Progenitor cell of endocrine pancreas (in vitro differentiated cells): ENCODE measurements around the gene STARD3. TPM values are rescaled to one million over a fixed set of nuclear protein-coding genes. Genes with fewer than 3 reads are reported as not detected.

Experiments
- DNase-seq: peaks from one replicate; pipeline ENCODE4 v3.0.0; 2021; ENCODE audit warnings: low spot score; ENCODE audit not compliant: unreplicated experiment
- H3K27ac Mint-ChIP-seq: 2 replicates; pipeline ENCODE4 v1.8.0; 2021; ENCODE audit warnings: mild to moderate bottlenecking, moderate library complexity, mixed read lengths
- H3K27me3 Mint-ChIP-seq: 2 replicates; pipeline ENCODE4 v1.8.0; 2021; ENCODE audit warnings: mixed read lengths
- H3K36me3 Mint-ChIP-seq: 2 replicates; pipeline ENCODE4 v1.8.0; 2022; ENCODE audit warnings: mixed read lengths; ENCODE audit not compliant: insufficient read depth
- H3K4me1 Mint-ChIP-seq: 2 replicates; pipeline ENCODE4 v1.8.0; 2021; ENCODE audit warnings: low read depth, mixed read lengths
- H3K4me3 Mint-ChIP-seq: 2 replicates; pipeline ENCODE4 v1.8.0; 2021; ENCODE audit warnings: low read depth, mild to moderate bottlenecking, moderate library complexity, mixed read lengths
- H3K9me3 Mint-ChIP-seq: 2 replicates; pipeline ENCODE4 v1.8.0; 2021; ENCODE audit warnings: low read depth, mixed read lengths
- total RNA-seq: library from RNA; stranded (reverse); gene quantifications from 2 replicates; pipeline ENCODE4 v1.2.1, GENCODE V29; 2021
- TF ChIP-seq, protein P1 (sequence below): fragments of 200-600 bp; sonication (generic); IDR thresholded peaks from one replicate; pipeline ENCODE4 v1.5.0; 2021; ENCODE audit warnings: antibody characterized with exemption, mild to moderate bottlenecking; ENCODE audit not compliant: unreplicated experiment

The STARD3 gene
- total RNA-seq, 1 donor from 2014 or later, result 57.0 TPM

DNA sequence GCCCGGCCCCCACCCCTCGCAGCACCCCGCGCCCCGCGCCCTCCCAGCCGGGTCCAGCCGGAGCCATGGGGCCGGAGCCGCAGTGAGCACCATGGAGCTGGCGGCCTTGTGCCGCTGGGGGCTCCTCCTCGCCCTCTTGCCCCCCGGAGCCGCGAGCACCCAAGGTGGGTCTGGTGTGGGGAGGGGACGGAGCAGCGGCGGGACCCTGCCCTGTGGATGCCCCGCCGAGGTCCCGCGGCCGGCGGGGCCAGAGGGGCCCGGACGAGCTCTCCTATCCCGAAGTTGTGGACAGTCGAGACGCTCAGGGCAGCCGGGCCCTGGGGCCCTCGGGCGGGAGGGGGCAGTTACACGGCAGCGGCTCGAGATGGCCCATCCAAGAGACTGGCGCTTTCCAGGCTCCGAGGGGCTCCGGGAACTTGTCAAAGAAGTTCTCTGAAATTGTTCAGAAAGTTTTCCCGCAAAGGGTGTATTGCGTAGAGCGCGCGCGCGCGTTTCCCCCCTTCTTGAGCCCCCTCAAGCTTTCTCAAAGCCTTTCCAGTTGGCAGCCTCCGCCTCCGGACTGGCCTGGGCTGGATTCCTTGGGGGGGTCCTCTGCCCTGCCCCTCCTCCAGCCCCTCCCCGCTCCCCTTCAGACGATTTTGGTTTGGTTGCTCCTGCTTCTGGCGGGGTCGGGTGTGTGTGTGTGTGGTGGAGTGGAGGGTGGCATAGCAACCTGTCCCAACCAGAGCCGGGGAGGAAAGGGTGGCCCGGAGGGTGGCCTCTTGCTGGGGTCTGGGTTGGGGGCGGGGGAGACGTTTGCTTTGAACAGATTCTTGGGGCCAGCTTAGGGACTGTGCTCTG is 63.4 kb downstream of the STARD3 start:
- H3K27me3 Mint-ChIP-seq, result no peaks in the 10 kb centered on the region
- H3K4me1 Mint-ChIP-seq, result peaks cover 53% of the 10 kb centered on the region
- H3K9me3 Mint-ChIP-seq, result no peaks in the 10 kb centered on the region
- DNase-seq, result peak; percentile 31
- H3K27ac Mint-ChIP-seq, result peak overlapping the region; percentile 71
- TF ChIP-seq, protein P1, sequence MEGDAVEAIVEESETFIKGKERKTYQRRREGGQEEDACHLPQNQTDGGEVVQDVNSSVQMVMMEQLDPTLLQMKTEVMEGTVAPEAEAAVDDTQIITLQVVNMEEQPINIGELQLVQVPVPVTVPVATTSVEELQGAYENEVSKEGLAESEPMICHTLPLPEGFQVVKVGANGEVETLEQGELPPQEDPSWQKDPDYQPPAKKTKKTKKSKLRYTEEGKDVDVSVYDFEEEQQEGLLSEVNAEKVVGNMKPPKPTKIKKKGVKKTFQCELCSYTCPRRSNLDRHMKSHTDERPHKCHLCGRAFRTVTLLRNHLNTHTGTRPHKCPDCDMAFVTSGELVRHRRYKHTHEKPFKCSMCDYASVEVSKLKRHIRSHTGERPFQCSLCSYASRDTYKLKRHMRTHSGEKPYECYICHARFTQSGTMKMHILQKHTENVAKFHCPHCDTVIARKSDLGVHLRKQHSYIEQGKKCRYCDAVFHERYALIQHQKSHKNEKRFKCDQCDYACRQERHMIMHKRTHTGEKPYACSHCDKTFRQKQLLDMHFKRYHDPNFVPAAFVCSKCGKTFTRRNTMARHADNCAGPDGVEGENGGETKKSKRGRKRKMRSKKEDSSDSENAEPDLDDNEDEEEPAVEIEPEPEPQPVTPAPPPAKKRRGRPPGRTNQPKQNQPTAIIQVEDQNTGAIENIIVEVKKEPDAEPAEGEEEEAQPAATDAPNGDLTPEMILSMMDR, result peak; percentile 10
- H3K36me3 Mint-ChIP-seq, result peaks cover 1% of the 10 kb centered on the region
- peak overlapping the region; percentile 93 for H3K4me3 Mint-ChIP-seq

DNA sequence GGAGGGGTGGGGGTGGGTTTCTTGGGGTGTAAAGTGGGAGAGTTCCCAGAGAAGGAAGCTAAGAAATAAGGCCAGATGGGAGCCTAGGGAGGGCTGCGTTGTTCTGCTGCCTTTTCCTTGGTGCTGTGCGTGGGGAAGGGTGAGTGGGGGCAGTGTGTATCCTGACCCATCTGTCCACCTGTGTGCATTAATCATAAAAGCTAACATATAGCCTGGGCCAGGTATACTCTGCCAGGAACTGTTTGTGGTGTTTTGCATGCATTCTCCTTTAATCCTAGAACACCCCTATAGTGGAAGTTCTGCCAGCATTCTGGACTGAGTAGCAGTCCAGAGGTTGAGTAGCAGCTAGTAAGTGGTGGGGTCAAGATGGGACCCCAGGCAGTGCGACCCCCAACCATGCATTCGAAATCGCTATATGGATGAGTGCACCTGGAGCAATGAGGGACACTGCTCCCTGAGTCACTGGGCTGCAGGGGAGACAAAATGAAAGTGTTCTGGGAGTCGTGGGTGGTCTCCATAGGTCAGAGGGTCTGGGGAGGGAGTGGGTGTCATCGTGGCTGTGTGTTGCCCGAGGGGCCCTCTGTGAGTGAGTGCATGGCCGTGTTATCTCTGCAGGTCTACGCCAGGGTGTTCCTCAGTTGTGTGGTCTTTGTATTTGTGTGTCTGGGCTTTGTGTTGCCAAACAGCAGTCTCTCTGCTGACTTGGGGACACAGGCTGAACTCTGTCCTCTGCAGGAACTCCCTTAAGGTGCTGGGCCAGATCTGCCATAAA is 64.3 kb downstream of the STARD3 start:
- Mint-ChIP-seq H3K27ac (peak overlapping the region; percentile 77), H3K4me1 (peaks cover 49% of the 10 kb centered on the region), H3K27me3 (no peaks in the 10 kb centered on the region), H3K36me3 (peaks cover 1% of the 10 kb centered on the region), H3K4me3 (peak overlapping the region; percentile 93), H3K9me3 (no peaks in the 10 kb centered on the region)
- DNase-seq, result no peak
- TF ChIP-seq, protein P1, result no peak

DNA sequence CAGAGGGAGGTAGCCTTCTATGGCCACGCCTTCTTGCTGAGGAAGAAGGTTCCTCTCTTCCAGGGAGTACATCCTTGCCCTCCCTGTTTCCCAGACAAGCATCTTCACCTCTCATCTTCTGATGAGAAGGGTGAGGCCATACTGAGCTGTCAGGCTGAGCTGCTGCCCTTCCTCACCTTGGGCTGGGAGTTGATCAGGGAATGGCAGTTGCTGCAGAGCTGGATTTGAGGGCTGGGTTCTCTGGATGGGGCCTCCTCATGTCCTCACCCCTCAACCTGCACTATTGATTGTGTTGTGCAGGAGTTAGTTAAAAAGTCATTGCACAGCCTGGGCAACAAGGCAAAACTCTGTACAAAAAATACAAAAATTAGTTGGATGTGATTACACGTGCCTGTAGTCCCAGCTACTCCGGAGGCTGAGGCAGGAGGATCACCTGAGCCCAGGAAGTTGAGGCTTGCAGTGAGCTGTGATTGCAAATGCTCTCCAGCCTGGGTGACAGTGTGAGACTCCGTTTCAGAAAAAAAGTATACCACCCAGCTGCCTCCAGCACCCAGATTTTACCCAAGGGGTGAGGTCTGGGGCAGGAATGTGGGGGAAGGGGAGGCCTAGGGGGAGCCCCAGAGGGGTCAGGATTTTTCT is 65.0 kb downstream of the STARD3 start:
- H3K36me3 Mint-ChIP-seq, result peaks cover 1% of the 10 kb centered on the region
- peak overlapping the region; percentile 93 for H3K4me3 Mint-ChIP-seq
- peak overlapping the region; percentile 77 for H3K27ac Mint-ChIP-seq

DNA sequence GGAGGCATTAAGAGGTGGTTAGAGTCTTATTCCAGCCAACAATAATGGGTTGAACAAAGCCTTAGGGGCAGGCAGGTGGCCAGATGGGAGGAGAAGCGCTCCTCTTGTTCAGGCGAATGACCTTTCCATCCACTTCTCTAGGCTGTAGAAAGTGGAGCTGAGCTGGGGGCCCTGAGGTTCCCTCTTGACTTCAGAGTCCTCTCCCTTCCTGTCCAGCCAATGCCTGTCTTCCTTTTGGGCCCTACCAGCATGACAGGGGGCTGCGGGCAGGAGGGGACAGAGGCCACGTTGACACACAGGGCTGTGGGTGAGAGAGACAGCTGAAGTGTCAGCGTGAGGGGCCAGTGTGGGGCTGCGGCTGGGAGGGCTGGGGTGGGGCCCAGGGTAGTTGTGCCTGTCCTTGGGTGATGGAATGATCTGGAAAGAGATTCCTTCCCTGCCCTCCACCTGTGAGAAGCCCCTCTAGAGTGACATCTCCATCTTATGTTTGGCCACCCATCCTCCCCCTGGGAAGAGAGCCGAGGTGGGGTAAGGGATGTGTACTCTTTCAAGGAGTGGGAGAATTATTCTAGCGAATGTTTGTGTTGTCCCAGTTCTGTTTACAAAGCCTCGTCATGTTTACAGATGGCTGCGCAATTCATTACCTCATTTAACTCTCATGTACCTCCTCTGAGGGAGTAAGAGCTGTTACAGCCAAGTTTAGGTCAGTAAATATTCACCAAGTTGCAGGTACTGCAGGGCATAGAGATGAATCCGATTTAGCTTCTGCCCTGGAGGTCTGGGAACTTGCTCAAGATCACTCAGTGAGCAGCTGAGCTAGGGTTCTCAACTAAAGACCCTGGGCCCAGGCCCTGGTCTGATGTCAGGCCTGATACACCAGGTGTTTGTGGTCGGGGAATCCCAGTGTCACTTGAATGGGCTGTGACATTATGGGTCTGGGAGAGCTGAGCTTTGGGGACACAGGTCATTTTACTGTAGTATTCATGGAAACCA is 66.3 kb downstream of the STARD3 start:
- Mint-ChIP-seq H3K36me3 (peaks cover 3% of the 10 kb centered on the region), H3K27ac (peak overlapping the region; percentile 39), H3K4me1 (peaks cover 47% of the 10 kb centered on the region), H3K27me3 (no peaks in the 10 kb centered on the region), H3K4me3 (peak overlapping the region; percentile 46), H3K9me3 (no peaks in the 10 kb centered on the region)
- DNase-seq, result no peak
- TF ChIP-seq, protein P1, result no peak

More for the DNA sequence above, 65.0 kb downstream of the STARD3 start:
- TF ChIP-seq, protein P1, result no peak
- DNase-seq, result no peak
- no peaks in the 10 kb centered on the region for H3K27me3 Mint-ChIP-seq
- H3K9me3 Mint-ChIP-seq, result no peaks in the 10 kb centered on the region
- H3K4me1 Mint-ChIP-seq, result peaks cover 47% of the 10 kb centered on the region
